Bronchial epithelial cell (primary cell): ENCODE data around the gene ALDH1A2. TPM values are rescaled to one million over a fixed set of nuclear protein-coding genes. Genes with fewer than 3 reads are reported as not detected.

Experiments used
- DNase-seq: peaks from one replicate; pipeline ENCODE4 v3.0.0-alpha.2; 2010; ENCODE audit warnings: low read depth
- FAIRE-seq: peaks from 2 replicates; lab custom pipeline; 2011; peaks lifted over from hg19 to GRCh38; lab: Jason Lieb, UNC
- H3K27me3 ChIP-seq: 2 replicates; pipeline ENCODE4 v1.5.1; 2011; ENCODE audit warnings: low read length; ENCODE audit not compliant: control insufficient read depth, insufficient read depth
- H3K36me3 ChIP-seq: 2 replicates; pipeline ENCODE4 v1.5.1; 2011; ENCODE audit warnings: low read length; ENCODE audit not compliant: control insufficient read depth, insufficient read depth
- H3K4me3 ChIP-seq: 2 replicates; pipeline ENCODE4 v1.5.1; 2011; ENCODE audit warnings: mild to moderate bottlenecking, low read depth, low read length, control low read depth
- total RNA-seq: library from RNA; depleted of rRNA; stranded (reverse); fragments of >200 nt; gene quantifications from 2 replicates; pipeline ENCODE4 v1.2.1, GENCODE V29; 2014
- TF ChIP-seq, protein P1 (sequence below): IDR thresholded peaks from 2 replicates; pipeline ENCODE4 v1.5.1; 2011; ENCODE audit warnings: mild to moderate bottlenecking, moderate library complexity, low read length, control low read depth, inconsistent platforms; ENCODE audit not compliant: insufficient read depth, severe bottlenecking

The ALDH1A2 gene
- total RNA-seq, 1 donor from 2014 or later: 0.79 TPM

DNA sequence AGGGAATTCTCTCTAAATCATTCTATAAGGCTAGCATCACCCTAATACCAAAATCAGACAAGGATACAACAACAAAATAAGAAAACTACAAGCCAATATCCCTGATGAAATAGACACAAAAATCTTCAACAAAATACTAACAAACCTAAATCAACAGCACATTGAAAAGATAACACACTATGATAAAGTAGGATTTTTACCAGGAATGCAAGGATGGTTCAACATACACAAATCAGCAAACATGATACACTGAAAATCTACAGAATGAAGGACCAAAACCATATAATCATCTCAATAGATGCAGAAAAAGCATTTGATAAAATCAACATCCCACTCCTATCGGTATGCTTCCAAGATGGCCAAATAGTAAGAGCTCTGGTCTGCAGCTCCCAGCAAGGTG, 39.5 kb downstream of the ALDH1A2 start:
- TF ChIP-seq, protein P1, sequence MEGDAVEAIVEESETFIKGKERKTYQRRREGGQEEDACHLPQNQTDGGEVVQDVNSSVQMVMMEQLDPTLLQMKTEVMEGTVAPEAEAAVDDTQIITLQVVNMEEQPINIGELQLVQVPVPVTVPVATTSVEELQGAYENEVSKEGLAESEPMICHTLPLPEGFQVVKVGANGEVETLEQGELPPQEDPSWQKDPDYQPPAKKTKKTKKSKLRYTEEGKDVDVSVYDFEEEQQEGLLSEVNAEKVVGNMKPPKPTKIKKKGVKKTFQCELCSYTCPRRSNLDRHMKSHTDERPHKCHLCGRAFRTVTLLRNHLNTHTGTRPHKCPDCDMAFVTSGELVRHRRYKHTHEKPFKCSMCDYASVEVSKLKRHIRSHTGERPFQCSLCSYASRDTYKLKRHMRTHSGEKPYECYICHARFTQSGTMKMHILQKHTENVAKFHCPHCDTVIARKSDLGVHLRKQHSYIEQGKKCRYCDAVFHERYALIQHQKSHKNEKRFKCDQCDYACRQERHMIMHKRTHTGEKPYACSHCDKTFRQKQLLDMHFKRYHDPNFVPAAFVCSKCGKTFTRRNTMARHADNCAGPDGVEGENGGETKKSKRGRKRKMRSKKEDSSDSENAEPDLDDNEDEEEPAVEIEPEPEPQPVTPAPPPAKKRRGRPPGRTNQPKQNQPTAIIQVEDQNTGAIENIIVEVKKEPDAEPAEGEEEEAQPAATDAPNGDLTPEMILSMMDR: no peak
- no peaks in the 10 kb centered on the region for H3K27me3 ChIP-seq
- no peak overlapping the region for H3K4me3 ChIP-seq
- no peak for FAIRE-seq
- H3K36me3 ChIP-seq: no peaks in the 10 kb centered on the region
- DNase-seq: no peak

- no peak overlapping the region for H3K4me3 ChIP-seq
- no peaks in the 10 kb centered on the region for H3K36me3 ChIP-seq
- no peaks in the 10 kb centered on the region for H3K27me3 ChIP-seq
- DNase-seq (no peak), FAIRE-seq (no peak)
- TF ChIP-seq, protein P1: no peak
These were observed 43.9 kb downstream of the ALDH1A2 start for GRCh38 chr15:58021332-58022230.

DNA sequence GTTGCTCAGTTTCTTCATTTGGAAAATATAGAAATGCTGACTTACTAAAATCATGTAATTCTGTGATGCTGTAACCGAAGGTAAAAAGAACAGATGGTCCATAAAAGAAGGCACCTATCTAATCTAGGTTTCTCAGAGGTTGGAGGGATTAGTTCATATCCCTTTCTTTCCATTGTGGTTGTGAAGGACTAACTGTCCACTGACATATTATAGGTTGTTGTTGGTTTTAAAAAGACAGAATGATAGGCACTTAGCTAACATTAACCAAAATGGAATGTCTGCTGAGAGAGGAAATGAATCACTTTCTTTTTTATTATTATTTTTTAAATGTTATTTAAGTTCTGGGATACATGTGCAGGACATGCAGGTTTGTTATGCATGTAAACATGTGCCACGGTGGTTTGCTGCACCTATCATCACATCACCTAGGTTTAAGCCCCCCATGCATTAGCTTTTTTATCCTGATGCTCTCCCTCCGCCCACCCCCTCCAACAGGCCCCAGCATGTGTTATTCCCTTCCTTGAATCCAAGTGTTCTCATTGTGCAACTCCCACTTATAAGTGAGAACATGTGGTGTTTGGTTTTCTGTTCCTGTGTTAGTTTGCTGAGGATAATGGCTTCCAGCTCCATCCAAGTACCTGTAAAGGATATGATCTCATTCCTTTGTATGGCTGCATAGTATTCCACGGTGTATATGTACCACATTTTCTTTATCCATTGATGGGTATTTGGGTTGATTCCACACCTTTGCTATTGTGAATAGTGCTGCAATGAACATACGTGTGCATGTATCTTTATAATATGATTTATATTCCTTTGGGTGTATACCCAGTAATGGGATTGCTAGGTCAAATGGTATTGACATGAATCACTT, 45.8 kb downstream of the ALDH1A2 start:
- DNase-seq (peak; percentile 86), FAIRE-seq (no peak)
- TF ChIP-seq, protein P1: no peak
- Histone ChIP-seq H3K4me3 (no peak overlapping the region), H3K36me3 (no peaks in the 10 kb centered on the region), H3K27me3 (no peaks in the 10 kb centered on the region)

- DNase-seq (no peak), FAIRE-seq (no peak)
- Histone ChIP-seq H3K4me3 (no peak overlapping the region), H3K36me3 (no peaks in the 10 kb centered on the region), H3K27me3 (no peaks in the 10 kb centered on the region)
- TF ChIP-seq, protein P1: no peak
These were observed 47.6 kb downstream of the ALDH1A2 start for GRCh38 chr15:58017869-58018268.

- no peak for FAIRE-seq
- TF ChIP-seq, protein P1: no peak
- Histone ChIP-seq H3K4me3 (no peak overlapping the region), H3K36me3 (no peaks in the 10 kb centered on the region), H3K27me3 (no peaks in the 10 kb centered on the region)
- no peak for DNase-seq
These were observed 48.8 kb downstream of the ALDH1A2 start for GRCh38 chr15:58016581-58017175.
